HL-60 (cell line): ENCODE results near the gene GPR78.

ENCODE experiments used
- DNase-seq, 2 experiments: peaks; one replicate each; pipeline ENCODE4 v3.0.0-alpha.2; 2010 to 2020; ENCODE audit warnings: low read depth in 1 of 2, low spot score in 1 of 2
- H3K27ac ChIP-seq: fragments of 250-450 bp; sonication (Bioruptor Pico); replicated peaks from 2 replicates; pipeline ENCODE4 v1.5.1; 2020; ENCODE audit warnings: mild to moderate bottlenecking, moderate library complexity
- H3K27me3 ChIP-seq: fragments of 250-450 bp; sonication (Bioruptor Pico); 2 replicates; pipeline ENCODE4 v1.5.1; 2021; ENCODE audit warnings: mild to moderate bottlenecking, moderate library complexity; ENCODE audit not compliant: insufficient read depth, poor library complexity, severe bottlenecking
- H3K4me3 ChIP-seq: replicated peaks from 2 replicates; pipeline ENCODE4 v1.5.1; 2011; ENCODE audit warnings: mild to moderate bottlenecking, control low read depth, low read length; ENCODE audit not compliant: insufficient read depth
- GABPA ChIP-seq: IDR thresholded peaks from 2 replicates; pipeline ENCODE4 v1.6.1; 2012; ENCODE audit warnings: low read depth
- POLR2AphosphoS5 ChIP-seq: IDR thresholded peaks from 2 replicates; pipeline ENCODE4 v1.6.1; 2012; ENCODE audit warnings: low read depth
- SPI1 ChIP-seq: IDR thresholded peaks from 2 replicates; pipeline ENCODE4 v1.6.1; 2012; ENCODE audit warnings: low read depth, mild to moderate bottlenecking, borderline replicate concordance
- TF ChIP-seq, protein P1 (sequence below): IDR thresholded peaks from one replicate; pipeline ENCODE4 v1.5.1; 2011; ENCODE audit warnings: low read length, control low read depth, inconsistent platforms; ENCODE audit not compliant: insufficient read depth
- TF ChIP-seq, protein P2 (sequence below): IDR thresholded peaks from 2 replicates; pipeline ENCODE4 v1.6.1; 2012; ENCODE audit warnings: low read depth; ENCODE audit not compliant: insufficient replicate concordance

Gene GPR78

DNA sequence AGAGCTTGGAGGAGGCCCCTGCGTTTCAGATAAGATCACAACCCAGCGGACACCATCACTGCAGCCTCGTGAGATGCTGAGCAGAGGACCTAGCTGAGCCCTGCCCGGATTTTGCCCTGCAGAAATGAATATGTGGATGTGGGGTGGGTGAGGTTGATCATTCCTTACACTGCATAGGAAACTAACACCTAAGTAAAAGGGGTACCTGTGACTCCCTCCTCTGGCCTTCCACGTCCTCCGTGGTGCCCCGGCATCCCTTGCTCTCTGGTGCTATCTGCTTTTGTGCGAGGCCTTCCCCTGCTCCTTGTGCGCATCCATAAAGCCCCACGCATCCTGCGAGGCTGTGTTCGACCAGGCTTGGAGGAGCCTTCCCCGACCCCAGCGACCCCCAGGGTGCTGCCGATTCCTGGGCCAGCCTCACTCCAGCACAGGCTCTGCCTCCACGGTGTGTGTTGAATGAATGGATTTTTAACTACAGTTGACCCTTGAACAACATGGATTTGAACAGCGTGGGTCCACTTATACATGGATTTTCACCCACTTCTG lies 25.6 kb upstream of the GPR78 start:
- no peak overlapping the region for H3K27ac ChIP-seq
- H3K27me3 ChIP-seq, result no peaks in the 10 kb centered on the region
- TF ChIP-seq GABPA (no peak), POLR2AphosphoS5 (no peak), SPI1 (no peak)
- TF ChIP-seq, protein P1, sequence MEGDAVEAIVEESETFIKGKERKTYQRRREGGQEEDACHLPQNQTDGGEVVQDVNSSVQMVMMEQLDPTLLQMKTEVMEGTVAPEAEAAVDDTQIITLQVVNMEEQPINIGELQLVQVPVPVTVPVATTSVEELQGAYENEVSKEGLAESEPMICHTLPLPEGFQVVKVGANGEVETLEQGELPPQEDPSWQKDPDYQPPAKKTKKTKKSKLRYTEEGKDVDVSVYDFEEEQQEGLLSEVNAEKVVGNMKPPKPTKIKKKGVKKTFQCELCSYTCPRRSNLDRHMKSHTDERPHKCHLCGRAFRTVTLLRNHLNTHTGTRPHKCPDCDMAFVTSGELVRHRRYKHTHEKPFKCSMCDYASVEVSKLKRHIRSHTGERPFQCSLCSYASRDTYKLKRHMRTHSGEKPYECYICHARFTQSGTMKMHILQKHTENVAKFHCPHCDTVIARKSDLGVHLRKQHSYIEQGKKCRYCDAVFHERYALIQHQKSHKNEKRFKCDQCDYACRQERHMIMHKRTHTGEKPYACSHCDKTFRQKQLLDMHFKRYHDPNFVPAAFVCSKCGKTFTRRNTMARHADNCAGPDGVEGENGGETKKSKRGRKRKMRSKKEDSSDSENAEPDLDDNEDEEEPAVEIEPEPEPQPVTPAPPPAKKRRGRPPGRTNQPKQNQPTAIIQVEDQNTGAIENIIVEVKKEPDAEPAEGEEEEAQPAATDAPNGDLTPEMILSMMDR, result no peak
- DNase-seq, result no peak
- H3K4me3 ChIP-seq, result no peak overlapping the region

DNA sequence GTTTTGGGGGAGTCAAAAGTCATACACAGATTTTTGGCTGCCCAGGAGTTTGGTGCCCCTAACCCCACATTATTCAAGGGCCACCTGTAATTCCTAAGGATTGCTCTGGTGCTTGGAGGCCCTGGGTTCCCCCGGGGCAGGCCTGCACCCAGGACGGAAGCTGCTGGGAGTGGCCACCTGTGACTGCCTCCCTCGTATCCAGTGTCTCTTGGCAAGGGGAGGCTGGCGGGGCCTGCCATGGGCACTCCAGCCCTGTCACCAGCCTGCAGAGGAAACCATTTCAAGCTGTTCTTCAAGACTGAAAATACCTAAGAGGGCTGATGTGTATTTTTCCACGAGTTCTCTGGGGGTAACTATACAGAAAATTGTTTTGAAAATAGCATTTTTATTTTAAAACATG lies 24.5 kb upstream of the GPR78 start:
- H3K27ac ChIP-seq, result no peak overlapping the region
- H3K4me3 ChIP-seq, result no peak overlapping the region
- no peak for DNase-seq
- TF ChIP-seq SPI1, result no peak
- TF ChIP-seq POLR2AphosphoS5, result no peak
- TF ChIP-seq, protein P2, sequence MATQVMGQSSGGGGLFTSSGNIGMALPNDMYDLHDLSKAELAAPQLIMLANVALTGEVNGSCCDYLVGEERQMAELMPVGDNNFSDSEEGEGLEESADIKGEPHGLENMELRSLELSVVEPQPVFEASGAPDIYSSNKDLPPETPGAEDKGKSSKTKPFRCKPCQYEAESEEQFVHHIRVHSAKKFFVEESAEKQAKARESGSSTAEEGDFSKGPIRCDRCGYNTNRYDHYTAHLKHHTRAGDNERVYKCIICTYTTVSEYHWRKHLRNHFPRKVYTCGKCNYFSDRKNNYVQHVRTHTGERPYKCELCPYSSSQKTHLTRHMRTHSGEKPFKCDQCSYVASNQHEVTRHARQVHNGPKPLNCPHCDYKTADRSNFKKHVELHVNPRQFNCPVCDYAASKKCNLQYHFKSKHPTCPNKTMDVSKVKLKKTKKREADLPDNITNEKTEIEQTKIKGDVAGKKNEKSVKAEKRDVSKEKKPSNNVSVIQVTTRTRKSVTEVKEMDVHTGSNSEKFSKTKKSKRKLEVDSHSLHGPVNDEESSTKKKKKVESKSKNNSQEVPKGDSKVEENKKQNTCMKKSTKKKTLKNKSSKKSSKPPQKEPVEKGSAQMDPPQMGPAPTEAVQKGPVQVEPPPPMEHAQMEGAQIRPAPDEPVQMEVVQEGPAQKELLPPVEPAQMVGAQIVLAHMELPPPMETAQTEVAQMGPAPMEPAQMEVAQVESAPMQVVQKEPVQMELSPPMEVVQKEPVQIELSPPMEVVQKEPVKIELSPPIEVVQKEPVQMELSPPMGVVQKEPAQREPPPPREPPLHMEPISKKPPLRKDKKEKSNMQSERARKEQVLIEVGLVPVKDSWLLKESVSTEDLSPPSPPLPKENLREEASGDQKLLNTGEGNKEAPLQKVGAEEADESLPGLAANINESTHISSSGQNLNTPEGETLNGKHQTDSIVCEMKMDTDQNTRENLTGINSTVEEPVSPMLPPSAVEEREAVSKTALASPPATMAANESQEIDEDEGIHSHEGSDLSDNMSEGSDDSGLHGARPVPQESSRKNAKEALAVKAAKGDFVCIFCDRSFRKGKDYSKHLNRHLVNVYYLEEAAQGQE, result no peak
- TF ChIP-seq, protein P1, result no peak
- no peaks in the 10 kb centered on the region for H3K27me3 ChIP-seq

DNA sequence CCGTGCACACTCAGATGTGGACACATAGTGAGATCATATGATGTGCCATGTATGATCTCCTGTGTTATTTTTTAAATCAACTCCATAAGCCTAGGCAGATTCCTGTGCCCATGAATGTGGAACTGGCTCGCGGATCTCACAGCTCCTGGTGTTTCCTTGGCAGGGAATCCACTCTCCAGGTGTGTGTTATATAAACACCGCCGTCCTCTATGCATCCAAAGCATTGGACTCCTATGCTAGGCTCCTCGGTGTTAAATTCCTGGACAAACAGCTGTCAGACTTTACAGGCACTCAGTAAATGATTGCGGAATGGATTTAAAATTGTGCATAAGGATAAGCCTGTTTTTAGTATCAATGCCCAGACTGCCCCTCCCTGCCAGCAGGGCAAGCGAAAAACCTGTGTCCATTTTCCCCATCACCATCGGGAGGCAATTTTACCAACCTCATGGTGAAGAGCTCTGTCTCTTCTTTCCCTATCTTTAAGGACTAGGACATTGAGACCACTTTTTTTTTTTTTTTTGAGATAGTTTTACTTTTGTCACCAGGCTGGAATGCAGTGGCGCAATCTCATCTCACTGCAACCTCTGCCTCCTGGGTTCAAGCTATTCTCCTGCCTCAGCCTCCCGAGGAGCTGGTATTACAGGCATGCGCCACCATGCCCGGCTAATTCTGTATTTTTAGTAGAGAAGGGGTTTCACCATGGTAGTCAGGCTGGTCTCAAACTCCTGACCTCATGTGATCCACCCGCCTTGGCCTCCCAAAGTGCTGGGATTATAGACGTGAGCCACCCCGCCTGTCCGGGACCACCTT lies 23.6 kb upstream of the GPR78 start:
- Histone ChIP-seq H3K27ac (no peak overlapping the region), H3K27me3 (no peaks in the 10 kb centered on the region), H3K4me3 (no peak overlapping the region)
- TF ChIP-seq SPI1 (no peak), POLR2AphosphoS5 (no peak), GABPA (no peak)
- TF ChIP-seq, protein P1, result no peak
- TF ChIP-seq, protein P2, result no peak
- no peak for DNase-seq
